Measurements from ENCODE around the gene XXYLT1. TPM values are rescaled to one million over a fixed set of nuclear protein-coding genes. Genes with fewer than 3 reads are reported as not detected.

Gene XXYLT1
- total and polyA plus RNA-seq, 10 of the 15 experiments (the other 5 are each of a cell fraction or from before 2014, with no cell fraction given): 1.2 to 14.2 (median 9.3) TPM

- intact Hi-C loops (cut with micrococcal nuclease; ENCODE audit: unreplicated experiment): no loop called here
- SMC1A ChIA-PET (ENCODE audit: uncharacterized antibody, unreplicated experiment): no interaction called here
- BruUV-seq (replicated peaks): no TSS peak
These were observed 247.4 kb downstream of the XXYLT1 start for GRCh38 chr3:195023576-195023975.

GRCh38 chr3:195021692-195022091 is 249.3 kb downstream of the XXYLT1 start:
- ATAC-seq (no peak), DNase-seq (ENCODE audit: low read depth, low spot score) (no peak), FAIRE-seq (no peak)
- intact Hi-C loops (cut with micrococcal nuclease; ENCODE audit: unreplicated experiment) (no loop called here), in situ Hi-C loops (cut with MboI) (no loop called here)
- no peak overlapping the region for H3K9ac ChIP-seq (ENCODE audit: control insufficient read depth, insufficient read depth, low read length)
- RAD21 ChIA-PET (ENCODE audit: unreplicated experiment): no interaction called here
- POLR2A ChIA-PET: no interaction called here
- SMC1A ChIA-PET (ENCODE audit: uncharacterized antibody, unreplicated experiment): no interaction called here
- TF ChIP-seq ZNF687 (IDR thresholded peaks at IDR 0.05) (no peak), CBFB (IDR thresholded peaks at IDR 0.05; ENCODE audit: low read depth) (no peak), TARDBP (IDR thresholded peaks at IDR 0.05; ENCODE audit: borderline replicate concordance) (no peak)
- no peaks in the 10 kb centered on the region for H4K20me1 ChIP-seq (ENCODE audit: control insufficient read depth, insufficient read depth)
- no TSS peak for BruUV-seq (replicated peaks)
- no peak overlapping the region for H2AFZ ChIP-seq (ENCODE audit: control insufficient read depth, low read depth, low read length)
- 39% methylated on average over 3 of the region's 3 CpGs for WGBS (ENCODE audit: insufficient coverage, insufficient replicate concordance, low lambda C conversion rate, missing lambda C conversion rate)
- no peak overlapping the region for H3K4me3 ChIP-seq
- peaks cover 0 to 8% of the 10 kb centered on the region in 2 experiments; a peak in 1 of 4 replicates for H3K27me3 ChIP-seq (replicated peaks in 1 of 2; ENCODE audit: control insufficient read depth in 2 of 2, insufficient read depth in 2 of 2, low read length in 1 of 2)
- H3K9me3 ChIP-seq (replicated peaks; ENCODE audit: control insufficient read depth, insufficient read depth, low read length): no peaks in the 10 kb centered on the region; the same call in 2 of the 3 replicates
- H3K4me2 ChIP-seq (ENCODE audit: control insufficient read depth, insufficient read depth): no peak overlapping the region
- H3K79me2 ChIP-seq (ENCODE audit: control insufficient read depth, insufficient read depth, low read length): no peaks in the 10 kb centered on the region
- no peak overlapping the region for H3K27ac ChIP-seq (ENCODE audit: control insufficient read depth, insufficient read depth)
- CTCF ChIA-PET: interaction anchor here (1.0 kb wide), 1 partner anchor 78 kb away, joined by 6 read pairs; no protein-coding TSS in a partner anchor
- H3K4me1 ChIP-seq (ENCODE audit: control insufficient read depth, insufficient read depth, low read length): no peaks in the 10 kb centered on the region
- H3K36me3 ChIP-seq (ENCODE audit: control insufficient read depth in 2 of 2, insufficient read depth in 2 of 2, low read length in 1 of 2): no peaks in the 10 kb centered on the region

More at GRCh38 chr3:195023576-195023975, 247.4 kb downstream of the XXYLT1 start:
- Histone ChIP-seq H3K79me2 (ENCODE audit: control insufficient read depth, insufficient read depth, low read length) (no peaks in the 10 kb centered on the region), H3K27ac (ENCODE audit: control insufficient read depth, insufficient read depth) (no peak overlapping the region), H4K20me1 (ENCODE audit: control insufficient read depth, insufficient read depth) (no peaks in the 10 kb centered on the region), H3K36me3 (ENCODE audit: control insufficient read depth in 2 of 2, insufficient read depth in 2 of 2, low read length in 1 of 2) (no peaks in the 10 kb centered on the region), H3K4me1 (ENCODE audit: control insufficient read depth, insufficient read depth, low read length) (no peaks in the 10 kb centered on the region), H2AFZ (ENCODE audit: control insufficient read depth, low read depth, low read length) (no peak overlapping the region), H3K4me2 (ENCODE audit: control insufficient read depth, insufficient read depth) (no peak overlapping the region), H3K9ac (ENCODE audit: control insufficient read depth, insufficient read depth, low read length) (no peak overlapping the region), H3K9me3 (replicated peaks; ENCODE audit: control insufficient read depth, insufficient read depth, low read length) (no peaks in the 10 kb centered on the region; the same call in 2 of the 3 replicates), H3K4me3 (no peak overlapping the region), H3K27me3 (replicated peaks in 1 of 2; ENCODE audit: control insufficient read depth in 2 of 2, insufficient read depth in 2 of 2, low read length in 1 of 2) (peaks cover 0 to 3% of the 10 kb centered on the region in 2 experiments; a peak in 1 of 4 replicates)
- CTCF ChIA-PET: no interaction called here
- no peak for ATAC-seq
- POLR2A ChIA-PET: no interaction called here
- RAD21 ChIA-PET (ENCODE audit: unreplicated experiment): no interaction called here
- no peak for FAIRE-seq
- 0% methylated on average over 2 of the region's 2 CpGs for WGBS (ENCODE audit: insufficient coverage, insufficient replicate concordance, low lambda C conversion rate, missing lambda C conversion rate)
- TF ChIP-seq RELB (IDR thresholded peaks at IDR 0.05; ENCODE audit: low read depth): no peak
- TF ChIP-seq NFXL1 (IDR thresholded peaks at IDR 0.05; ENCODE audit: borderline replicate concordance): no peak
- no peak for TF ChIP-seq ZNF622 (IDR thresholded peaks at IDR 0.05)
- TF ChIP-seq ZNF24 (IDR thresholded peaks at IDR 0.05): no peak
- TF ChIP-seq IRF4 (IDR thresholded peaks at IDR 0.05; ENCODE audit: low read depth, low read length): no peak
- in situ Hi-C loops (cut with MboI): no loop called here
- DNase-seq (ENCODE audit: low read depth, low spot score): no peak
